ENCODE data around the gene PNLIPRP1.
A peak's percentile ranks its signal among the peaks of the same experiment; 100 is the strongest.

Gene PNLIPRP1

DNA sequence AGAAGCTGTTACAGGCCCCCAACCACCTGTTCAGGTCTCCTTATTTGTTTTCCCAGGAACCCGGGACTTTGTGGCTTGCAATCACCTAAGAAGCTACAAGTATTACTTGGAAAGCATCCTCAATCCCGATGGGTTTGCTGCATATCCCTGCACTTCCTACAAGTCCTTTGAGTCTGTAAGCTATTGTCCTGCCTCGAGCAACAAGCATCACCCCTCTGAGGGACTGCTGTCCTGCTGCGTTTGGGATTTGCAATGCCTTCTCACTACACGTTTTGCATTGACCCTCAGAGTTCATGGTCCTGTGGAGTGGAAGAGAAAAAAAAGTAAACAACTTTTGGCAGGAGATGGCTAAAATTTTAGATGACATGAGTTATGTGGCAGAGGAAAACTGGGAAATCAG is 9.2 kb downstream of the PNLIPRP1 start:
- Histone ChIP-seq H3K4me3 (ENCODE audit: extremely low read depth, insufficient read depth, low read length, poor library complexity, severe bottlenecking) (no peak overlapping the region), H3K4me1 (ENCODE audit: control insufficient read depth, insufficient read depth, low read length, poor library complexity, severe bottlenecking) (no peaks in the 10 kb centered on the region), H3K36me3 (ENCODE audit: control insufficient read depth, insufficient read depth, low read length) (no peaks in the 10 kb centered on the region), H3K27ac (ENCODE audit: low read depth, low read length, severe bottlenecking) (no peak overlapping the region), H3K9me3 (ENCODE audit: control insufficient read depth, low read length) (no peaks in the 10 kb centered on the region)
- 35 to 52% methylated on average over 2 to 5 of the region's 5 CpGs for WGBS, 2 experiments (ENCODE audit: insufficient coverage in 2 of 2)

DNA sequence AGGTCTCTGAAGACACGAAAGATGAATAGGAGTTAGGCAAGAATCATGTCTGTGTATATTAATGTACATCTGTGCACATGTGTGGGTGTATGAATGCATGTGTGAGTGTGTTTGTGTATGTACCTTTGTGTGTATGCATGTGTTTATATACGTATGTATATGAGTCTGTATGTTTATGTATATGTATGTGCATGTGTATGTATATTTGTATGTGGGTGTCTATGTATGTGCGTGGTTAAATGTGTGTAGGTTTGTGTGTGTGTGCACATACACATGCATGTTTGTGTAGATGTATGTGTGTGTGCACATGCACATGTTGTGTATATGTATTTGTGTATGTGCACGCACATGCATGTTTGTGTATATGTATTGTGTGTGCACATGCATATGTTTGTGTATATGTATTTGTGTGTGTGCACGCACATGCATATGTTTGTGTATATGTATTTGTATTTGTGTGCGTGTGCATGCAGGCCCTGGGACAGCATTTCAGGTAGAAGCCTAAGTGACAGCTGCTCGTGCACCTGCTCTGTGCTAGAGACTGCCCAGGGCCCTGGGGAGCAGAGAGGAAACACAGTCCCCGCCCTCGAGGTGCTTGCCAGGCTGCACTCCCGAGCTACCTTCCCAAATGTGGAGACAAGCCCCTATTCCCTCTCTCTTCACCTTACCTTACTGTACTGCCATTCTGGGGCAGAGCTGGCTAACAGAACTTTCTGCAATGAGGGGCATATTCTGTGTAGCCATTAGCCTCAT is 12.1 kb downstream of the PNLIPRP1 start:
- H3K36me3 ChIP-seq (ENCODE audit: control insufficient read depth, insufficient read depth, low read length): no peaks in the 10 kb centered on the region
- H3K9me3 ChIP-seq (ENCODE audit: control insufficient read depth, low read length): no peaks in the 10 kb centered on the region
- H3K4me3 ChIP-seq (ENCODE audit: extremely low read depth, insufficient read depth, low read length, poor library complexity, severe bottlenecking): no peak overlapping the region
- H3K27ac ChIP-seq (ENCODE audit: low read depth, low read length, severe bottlenecking): no peak overlapping the region
- H3K4me1 ChIP-seq (ENCODE audit: control insufficient read depth, insufficient read depth, low read length, poor library complexity, severe bottlenecking): no peaks in the 10 kb centered on the region
- 90% methylated on average over 6 to 10 of the region's 10 CpGs for WGBS, 2 experiments (ENCODE audit: insufficient coverage in 2 of 2)

DNA sequence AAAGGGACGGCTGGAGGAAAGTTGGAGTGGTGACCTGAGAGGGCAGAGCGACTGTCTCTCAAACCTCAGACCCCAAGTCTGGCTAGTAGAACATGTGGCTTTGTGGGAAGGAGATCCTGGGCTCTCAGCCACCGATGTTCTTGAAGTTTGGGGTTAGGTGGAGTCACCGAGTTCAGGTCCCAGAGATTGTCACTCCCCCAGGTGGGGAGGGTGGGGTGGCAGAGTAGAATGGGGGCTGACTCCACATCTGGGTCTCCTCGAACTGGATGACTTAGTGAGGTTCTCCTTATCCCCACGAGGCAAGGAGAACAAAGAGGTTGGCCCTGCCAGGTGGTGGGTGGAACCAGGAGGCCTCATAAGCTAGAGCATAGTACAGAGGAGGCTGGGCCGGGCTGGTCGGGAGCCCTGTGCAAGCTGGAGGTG is 15.3 kb downstream of the PNLIPRP1 start:
- no peaks in the 10 kb centered on the region for H3K36me3 ChIP-seq (ENCODE audit: control insufficient read depth, insufficient read depth, low read length)
- whole genome bisulfite sequencing, 2 experiments (ENCODE audit: insufficient coverage in 2 of 2): 80 to 82% methylated on average over 2 to 6 of the region's 8 CpGs
- H3K4me3 ChIP-seq (ENCODE audit: extremely low read depth, insufficient read depth, low read length, poor library complexity, severe bottlenecking): no peak overlapping the region

GRCh38 chr10:116607336-116607735 is 16.6 kb downstream of the PNLIPRP1 start:
- Histone ChIP-seq H3K27ac (ENCODE audit: low read depth, low read length, severe bottlenecking) (no peak overlapping the region), H3K4me1 (ENCODE audit: control insufficient read depth, insufficient read depth, low read length, poor library complexity, severe bottlenecking) (no peaks in the 10 kb centered on the region), H3K4me3 (ENCODE audit: extremely low read depth, insufficient read depth, low read length, poor library complexity, severe bottlenecking) (no peak overlapping the region), H3K36me3 (ENCODE audit: control insufficient read depth, insufficient read depth, low read length) (no peaks in the 10 kb centered on the region), H3K9me3 (ENCODE audit: control insufficient read depth, low read length) (no peaks in the 10 kb centered on the region)
- WGBS, 2 experiments (ENCODE audit: insufficient coverage in 2 of 2): 81 to 84% methylated on average over 5 to 6 of the region's 6 CpGs

More for the DNA sequence above, 15.3 kb downstream of the PNLIPRP1 start:
- no peak overlapping the region for H3K27ac ChIP-seq (ENCODE audit: low read depth, low read length, severe bottlenecking)
- no peaks in the 10 kb centered on the region for H3K9me3 ChIP-seq (ENCODE audit: control insufficient read depth, low read length)
- no peaks in the 10 kb centered on the region for H3K4me1 ChIP-seq (ENCODE audit: control insufficient read depth, insufficient read depth, low read length, poor library complexity, severe bottlenecking)

GRCh38 chr10:116608686-116609594 is 18.2 kb downstream of the PNLIPRP1 start:
- H3K4me3 ChIP-seq (ENCODE audit: extremely low read depth, insufficient read depth, low read length, poor library complexity, severe bottlenecking): peak overlapping the region; percentile 37
- 33 to 48% methylated on average over 30 to 38 of the region's 41 CpGs for WGBS, 2 experiments (ENCODE audit: insufficient coverage in 2 of 2)

GRCh38 chr10:116610443-116611152 is 19.8 kb downstream of the PNLIPRP1 start:
- Histone ChIP-seq H3K4me1 (ENCODE audit: control insufficient read depth, insufficient read depth, low read length, poor library complexity, severe bottlenecking) (no peaks in the 10 kb centered on the region), H3K4me3 (ENCODE audit: extremely low read depth, insufficient read depth, low read length, poor library complexity, severe bottlenecking) (no peak overlapping the region), H3K27ac (ENCODE audit: low read depth, low read length, severe bottlenecking) (no peak overlapping the region), H3K36me3 (ENCODE audit: control insufficient read depth, insufficient read depth, low read length) (no peaks in the 10 kb centered on the region), H3K9me3 (ENCODE audit: control insufficient read depth, low read length) (no peaks in the 10 kb centered on the region)
- 92 to 95% methylated on average over 11 to 12 of the region's 13 CpGs for WGBS, 2 experiments (ENCODE audit: insufficient coverage in 2 of 2)

More at GRCh38 chr10:116608686-116609594, 18.2 kb downstream of the PNLIPRP1 start:
- no peak overlapping the region for H3K27ac ChIP-seq (ENCODE audit: low read depth, low read length, severe bottlenecking)
- H3K9me3 ChIP-seq (ENCODE audit: control insufficient read depth, low read length): no peaks in the 10 kb centered on the region
- H3K4me1 ChIP-seq (ENCODE audit: control insufficient read depth, insufficient read depth, low read length, poor library complexity, severe bottlenecking): no peaks in the 10 kb centered on the region
- H3K36me3 ChIP-seq (ENCODE audit: control insufficient read depth, insufficient read depth, low read length): no peaks in the 10 kb centered on the region

DNA sequence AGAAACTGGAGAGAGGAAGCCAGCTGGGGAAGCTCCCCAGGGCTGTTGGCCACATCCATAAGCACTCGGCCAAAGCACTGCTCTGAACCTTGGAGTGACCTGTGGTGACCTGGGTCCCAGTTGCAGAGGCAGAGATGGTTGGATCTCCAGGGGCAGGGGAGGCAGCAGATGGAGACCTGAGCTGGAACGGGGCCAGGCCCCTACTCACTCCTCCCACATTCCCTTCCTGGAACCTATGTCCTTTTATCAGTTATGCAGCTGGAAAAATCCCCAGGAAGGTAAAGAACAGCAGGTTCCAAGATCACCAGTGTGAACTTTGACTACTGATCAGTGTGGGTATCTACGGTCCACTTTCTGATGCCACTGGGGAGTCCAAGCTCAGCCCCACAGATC is 20.4 kb downstream of the PNLIPRP1 start:
- no peak overlapping the region for H3K27ac ChIP-seq (ENCODE audit: low read depth, low read length, severe bottlenecking)
- no peaks in the 10 kb centered on the region for H3K36me3 ChIP-seq (ENCODE audit: control insufficient read depth, insufficient read depth, low read length)
- H3K4me3 ChIP-seq (ENCODE audit: extremely low read depth, insufficient read depth, low read length, poor library complexity, severe bottlenecking): no peak overlapping the region
- H3K9me3 ChIP-seq (ENCODE audit: control insufficient read depth, low read length): no peaks in the 10 kb centered on the region
- H3K4me1 ChIP-seq (ENCODE audit: control insufficient read depth, insufficient read depth, low read length, poor library complexity, severe bottlenecking): no peaks in the 10 kb centered on the region
- 78 to 96% methylated on average over 2 to 3 of the region's 3 CpGs for WGBS, 2 experiments (ENCODE audit: insufficient coverage in 2 of 2)

GRCh38 chr10:116612107-116612769 is 21.5 kb downstream of the PNLIPRP1 start:
- 91 to 96% methylated on average over 5 to 6 of the region's 8 CpGs for WGBS, 2 experiments (ENCODE audit: insufficient coverage in 2 of 2)
- no peak overlapping the region for H3K4me3 ChIP-seq (ENCODE audit: extremely low read depth, insufficient read depth, low read length, poor library complexity, severe bottlenecking)

DNA sequence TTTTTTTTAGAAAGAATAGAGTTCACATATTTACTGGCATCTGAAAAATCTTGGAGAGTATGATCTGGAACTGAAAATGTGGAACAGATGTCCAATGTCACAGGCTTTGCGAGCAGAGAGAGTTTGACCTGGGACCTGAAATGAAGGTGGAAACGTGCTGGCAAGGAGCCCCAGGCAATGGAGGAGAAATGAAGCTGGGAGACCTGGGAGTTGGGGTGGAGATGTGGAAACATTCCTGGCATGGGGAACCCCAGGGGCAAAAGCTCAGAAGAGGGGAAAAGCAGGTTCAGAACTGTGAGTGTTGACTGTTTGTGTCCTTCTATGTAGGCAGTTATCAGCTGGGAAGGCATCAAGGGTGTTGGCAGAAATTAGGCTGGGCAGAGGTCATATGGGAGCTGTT is 22.7 kb downstream of the PNLIPRP1 start:
- H3K27ac ChIP-seq (ENCODE audit: low read depth, low read length, severe bottlenecking): no peak overlapping the region
- H3K4me1 ChIP-seq (ENCODE audit: control insufficient read depth, insufficient read depth, low read length, poor library complexity, severe bottlenecking): no peaks in the 10 kb centered on the region
- 82 to 92% methylated on average over 2 of the region's 2 CpGs for WGBS, 2 experiments (ENCODE audit: insufficient coverage in 2 of 2)
- H3K4me3 ChIP-seq (ENCODE audit: extremely low read depth, insufficient read depth, low read length, poor library complexity, severe bottlenecking): no peak overlapping the region
- no peaks in the 10 kb centered on the region for H3K36me3 ChIP-seq (ENCODE audit: control insufficient read depth, insufficient read depth, low read length)
- no peaks in the 10 kb centered on the region for H3K9me3 ChIP-seq (ENCODE audit: control insufficient read depth, low read length)

More at GRCh38 chr10:116612107-116612769, 21.5 kb downstream of the PNLIPRP1 start:
- no peaks in the 10 kb centered on the region for H3K36me3 ChIP-seq (ENCODE audit: control insufficient read depth, insufficient read depth, low read length)
- no peak overlapping the region for H3K27ac ChIP-seq (ENCODE audit: low read depth, low read length, severe bottlenecking)
- no peaks in the 10 kb centered on the region for H3K9me3 ChIP-seq (ENCODE audit: control insufficient read depth, low read length)
- H3K4me1 ChIP-seq (ENCODE audit: control insufficient read depth, insufficient read depth, low read length, poor library complexity, severe bottlenecking): no peaks in the 10 kb centered on the region

DNA sequence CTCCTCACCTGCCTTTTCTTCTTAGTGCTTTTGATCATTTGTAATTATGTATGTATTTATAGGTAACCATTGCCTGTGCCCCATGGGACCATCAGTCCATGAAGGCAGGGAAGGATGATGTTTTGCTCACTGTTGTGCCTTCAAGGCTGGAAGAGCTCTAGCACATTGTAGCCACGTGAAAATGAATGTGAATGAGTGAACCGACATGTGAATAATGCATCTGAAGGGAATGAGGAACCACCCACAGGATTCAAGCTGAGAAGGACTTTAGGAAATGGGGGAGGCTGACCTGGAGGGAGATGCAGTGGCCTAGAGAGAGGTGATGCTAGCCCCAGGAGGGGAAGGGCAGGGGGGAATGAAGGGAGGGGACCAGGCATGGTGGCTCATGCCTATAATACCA is 24.0 kb downstream of the PNLIPRP1 start:
- WGBS, 2 experiments (ENCODE audit: insufficient coverage in 2 of 2): 29 to 50% methylated on average over 2 of the region's 2 CpGs

More for the DNA sequence above, 24.0 kb downstream of the PNLIPRP1 start:
- Histone ChIP-seq H3K27ac (ENCODE audit: low read depth, low read length, severe bottlenecking) (no peak overlapping the region), H3K4me1 (ENCODE audit: control insufficient read depth, insufficient read depth, low read length, poor library complexity, severe bottlenecking) (no peaks in the 10 kb centered on the region), H3K36me3 (ENCODE audit: control insufficient read depth, insufficient read depth, low read length) (no peaks in the 10 kb centered on the region), H3K4me3 (ENCODE audit: extremely low read depth, insufficient read depth, low read length, poor library complexity, severe bottlenecking) (no peak overlapping the region), H3K9me3 (ENCODE audit: control insufficient read depth, low read length) (no peaks in the 10 kb centered on the region)
